ENCODE results near the gene RAB1A. TPM values are rescaled to one million over a fixed set of nuclear protein-coding genes. Genes with fewer than 3 reads are reported as not detected.

Gene RAB1A
- polyA plus RNA-seq, 1 donor (not counting 4 experiments of a cell fraction or from before 2014, with no cell fraction given): 274 TPM

GRCh38 chr2:65067806-65068553 lies 61.9 kb downstream of the RAB1A start:
- Histone ChIP-seq H4K20me1 (ENCODE audit: control insufficient read depth, extremely low read depth, insufficient read depth, low read length) (peaks cover 5% of the 10 kb centered on the region), H3K27me3 (ENCODE audit: control insufficient read depth, extremely low read depth, insufficient read depth, low read length) (no peaks in the 10 kb centered on the region), H3K36me3 (ENCODE audit: control insufficient read depth in 2 of 2, extremely low read depth in 1 of 2, insufficient read depth in 2 of 2, low read length in 2 of 2) (peaks cover 7 to 12% of the 10 kb centered on the region in 2 experiments), H3K4me2 (ENCODE audit: control insufficient read depth, extremely low read depth, insufficient read depth, low read depth, low read length) (no peak overlapping the region), H3K9me3 (ENCODE audit: control insufficient read depth, low read depth, low read length) (no peaks in the 10 kb centered on the region), H3K79me2 (ENCODE audit: control insufficient read depth, insufficient read depth, low read length) (no peaks in the 10 kb centered on the region), H3K4me3 (ENCODE audit: control insufficient read depth in 2 of 3, extremely low read depth in 1 of 3, insufficient read depth in 2 of 3, low read depth in 1 of 3, low read length in 3 of 3) (no peak overlapping the region), H2AFZ (ENCODE audit: control insufficient read depth, low read length) (no peak overlapping the region), H3K4me1 (ENCODE audit: control insufficient read depth, extremely low read depth, insufficient read depth, low read length) (peaks cover 62% of the 10 kb centered on the region), H3K9me1 (ENCODE audit: control insufficient read depth, extremely low read depth, insufficient read depth, low read length) (peaks cover 5% of the 10 kb centered on the region), H3K9ac (ENCODE audit: control insufficient read depth, extremely low read depth, insufficient read depth, low read length) (no peak overlapping the region), H3K27ac (ENCODE audit: control insufficient read depth, insufficient read depth, low read length) (no peak overlapping the region)
- dilution Hi-C loops (cut with MboI; ENCODE audit: extremely low pct_ligation_motif_present, low sequenced_read_pairs): no loop called here
- no peak for TF ChIP-seq EZH2 (IDR thresholded peaks at IDR 0.05; ENCODE audit: low read length)
- FAIRE-seq (no peak), DNase-seq (ENCODE audit: low read depth, low spot score) (no peak)

- Histone ChIP-seq H4K20me1 (ENCODE audit: control insufficient read depth, extremely low read depth, insufficient read depth, low read length) (peaks cover 5% of the 10 kb centered on the region), H3K4me3 (ENCODE audit: control insufficient read depth in 2 of 3, extremely low read depth in 1 of 3, insufficient read depth in 2 of 3, low read depth in 1 of 3, low read length in 3 of 3) (peak overlapping the region in 2 of 3 experiments; percentile 9 to 44), H3K79me2 (ENCODE audit: control insufficient read depth, insufficient read depth, low read length) (no peaks in the 10 kb centered on the region), H3K9me1 (ENCODE audit: control insufficient read depth, extremely low read depth, insufficient read depth, low read length) (peaks cover 5% of the 10 kb centered on the region), H3K27me3 (ENCODE audit: control insufficient read depth, extremely low read depth, insufficient read depth, low read length) (no peaks in the 10 kb centered on the region), H3K9me3 (ENCODE audit: control insufficient read depth, low read depth, low read length) (no peaks in the 10 kb centered on the region), H3K9ac (ENCODE audit: control insufficient read depth, extremely low read depth, insufficient read depth, low read length) (peak overlapping the region; percentile 59), H2AFZ (ENCODE audit: control insufficient read depth, low read length) (no peak overlapping the region), H3K27ac (ENCODE audit: control insufficient read depth, insufficient read depth, low read length) (peak overlapping the region; percentile 69), H3K4me1 (ENCODE audit: control insufficient read depth, extremely low read depth, insufficient read depth, low read length) (peaks cover 55% of the 10 kb centered on the region), H3K36me3 (ENCODE audit: control insufficient read depth in 2 of 2, extremely low read depth in 1 of 2, insufficient read depth in 2 of 2, low read length in 2 of 2) (peaks cover 0 to 2% of the 10 kb centered on the region in 2 experiments), H3K4me2 (ENCODE audit: control insufficient read depth, extremely low read depth, insufficient read depth, low read depth, low read length) (peak overlapping the region; percentile 75)
- no peak for DNase-seq (ENCODE audit: low read depth, low spot score)
- dilution Hi-C loops (cut with MboI; ENCODE audit: extremely low pct_ligation_motif_present, low sequenced_read_pairs): no loop called here
- TF ChIP-seq EZH2 (IDR thresholded peaks at IDR 0.05; ENCODE audit: low read length): no peak
- peak; percentile 69 to 82 (median 71) for TF ChIP-seq CTCF (optimal IDR thresholded peaks at IDR 0.05 in 1 of 3, IDR thresholded peaks at IDR 0.05 in 1 of 3, conservative IDR thresholded peaks at IDR 0.05 in 1 of 3; ENCODE audit: extremely low read depth in 1 of 3, insufficient read depth in 2 of 3, low read length in 3 of 3)
- FAIRE-seq: peak; percentile 78
Measured at GRCh38 chr2:65064728-65065552, 65.0 kb downstream of the RAB1A start.
